HepG2 (cell line): Measurements from ENCODE around the gene MAPK11. TPM values are rescaled to one million over a fixed set of nuclear protein-coding genes. Genes with fewer than 3 reads are reported as not detected.

Source experiments
- CBX5 ChIP-seq: sonication (generic); formaldehyde crosslinking; IDR thresholded peaks from 2 replicates; pipeline ENCODE4 v1.4.0; 2020; ENCODE audit warnings: missing genetic modification reagents, borderline replicate concordance
- CCAR2 ChIP-seq: fragments of 200-400 bp; formaldehyde crosslinking; optimal IDR thresholded peaks from 2 replicates; pipeline ENCODE3; 2018; ENCODE audit warnings: low read depth, mild to moderate bottlenecking, low read length, moderate library complexity
- KLF11 ChIP-seq: IDR thresholded peaks from 2 replicates; pipeline ENCODE4 v1.6.1; 2016; ENCODE audit warnings: missing compliant biosample characterization
- KLF6 ChIP-seq: IDR thresholded peaks from 2 replicates; pipeline ENCODE4 v1.8.0; 2016; ENCODE audit warnings: missing biosample characterization, missing genetic modification reagents
- MAFG ChIP-seq: sonication (generic); formaldehyde crosslinking; IDR thresholded peaks from 2 replicates; pipeline ENCODE4 v1.5.1; 2020; ENCODE audit warnings: mild to moderate bottlenecking, missing genetic modification reagents
- NFE2 ChIP-seq: sonication (generic); formaldehyde crosslinking; IDR thresholded peaks from 2 replicates; pipeline ENCODE4 v1.4.0; 2020; ENCODE audit warnings: missing genetic modification reagents
- PHF5A ChIP-seq: IDR thresholded peaks from one replicate; pipeline ENCODE4 v1.6.1; 2018; ENCODE audit warnings: low read depth, missing genetic modification reagents; ENCODE audit not compliant: unreplicated experiment
- SMAD3 ChIP-seq: sonication (generic); formaldehyde crosslinking; IDR thresholded peaks from 2 replicates; pipeline ENCODE4 v1.4.0; 2020; ENCODE audit warnings: missing genetic modification reagents
- SRSF4 ChIP-seq: fragments of 200-400 bp; formaldehyde crosslinking; IDR thresholded peaks from one replicate; pipeline ENCODE4 v1.6.1; 2018; ENCODE audit warnings: mild to moderate bottlenecking, low read depth, low read length, moderate library complexity; ENCODE audit not compliant: poor library complexity, severe bottlenecking
- STAG1 ChIP-seq: sonication (generic); formaldehyde crosslinking; IDR thresholded peaks from 2 replicates; pipeline ENCODE4 v1.4.0; 2020; ENCODE audit warnings: missing genetic modification reagents
- TBL1XR1 ChIP-seq: fragments of 150-350 bp; IDR thresholded peaks from 2 replicates; pipeline ENCODE4 v1.6.1; 2014; ENCODE audit warnings: borderline replicate concordance, low read length; ENCODE audit not compliant: partially characterized antibody
- TBP ChIP-seq: sonication (generic); formaldehyde crosslinking; IDR thresholded peaks from 2 replicates; pipeline ENCODE4 v1.5.0; 2020; ENCODE audit warnings: missing genetic modification reagents
- THYN1 ChIP-seq: sonication (generic); formaldehyde crosslinking; IDR thresholded peaks from 2 replicates; pipeline ENCODE4 v1.8.1; 2023; ENCODE audit warnings: low read depth, mild to moderate bottlenecking, moderate library complexity, missing genetic modification reagents, borderline replicate concordance
- ZBTB4 ChIP-seq: sonication (generic); formaldehyde crosslinking; IDR thresholded peaks from 2 replicates; pipeline ENCODE4 v1.4.0; 2020; ENCODE audit warnings: missing genetic modification reagents, mild to moderate bottlenecking, borderline replicate concordance
- ZNF142 ChIP-seq: sonication (generic); formaldehyde crosslinking; IDR thresholded peaks from 2 replicates; pipeline ENCODE4 v1.4.0; 2020; ENCODE audit warnings: missing genetic modification reagents
- ZNF281 ChIP-seq: sonication (generic); formaldehyde crosslinking; IDR thresholded peaks from 2 replicates; pipeline ENCODE4 v1.4.0; 2020; ENCODE audit warnings: missing genetic modification reagents, borderline replicate concordance
- ZNF780A ChIP-seq: sonication (generic); formaldehyde crosslinking; IDR thresholded peaks from 2 replicates; pipeline ENCODE4 v1.8.0; 2022; ENCODE audit warnings: mild to moderate bottlenecking, missing genetic modification reagents, moderate library complexity
- ZSCAN9 ChIP-seq: IDR thresholded peaks from 2 replicates; pipeline ENCODE4 v1.6.1; 2016; ENCODE audit warnings: borderline replicate concordance
- polyA plus RNA-seq, 8 experiments: library from polyadenylated mRNA; depleted of rRNA in 3 of 8; stranded (reverse) in 7 of 8; unstranded in 1 of 8; fragments of >200 nt; fragmentation: Illumina TruSeq in 4 of 8; extraction: Trizol in 4 of 8; gene quantifications; 2 replicates each; pipeline versions ENCODE4 v1.2.1 to v1.2.3, GENCODE V29; 2011 to 2016; ENCODE audit warnings: low read depth in 4 of 8, missing spikeins in 1 of 8, mixed read lengths in 1 of 8; ENCODE audit not compliant: insufficient read depth in 1 of 8
- total RNA-seq, 5 experiments: library from RNA; depleted of rRNA; stranded (reverse); fragments of >200 nt; fragmentation: Illumina TruSeq; extraction: Trizol; gene quantifications; 2 replicates each; pipeline ENCODE4 v1.2.3, GENCODE V29; 2016; ENCODE audit warnings: low read depth in 1 of 5

Gene MAPK11
- total and polyA plus RNA-seq, 2 of the 13 experiments (the other 11 are each of a cell fraction or from before 2014, with no cell fraction given): 0.15 to 0.17 TPM

GRCh38 chr22:50270666-50271394, 650 bp upstream of the MAPK11 start (continued):
- TF ChIP-seq ZNF142 (CRISPR knock-in tag): peak; percentile 45; the same call in 1 of the 2 replicates
- TF ChIP-seq ZSCAN9: peak; percentile 98
- no peak; the same call in 1 of the 2 replicates for TF ChIP-seq STAG1 (CRISPR knock-in tag)
- peak; percentile 85; the same call in 1 of the 2 replicates for TF ChIP-seq SMAD3 (CRISPR knock-in tag)
- no peak for TF ChIP-seq CCAR2
- TF ChIP-seq SRSF4: no peak
- TF ChIP-seq PHF5A (CRISPR knock-in tag): no peak
- peak; percentile 96; the same call in 1 of the 2 replicates for TF ChIP-seq KLF11 (CRISPR knock-in tag)
- no peak for TF ChIP-seq TBL1XR1
- TF ChIP-seq CBX5 (CRISPR knock-in tag): no peak
- TF ChIP-seq THYN1 (CRISPR knock-in tag): no peak
- TF ChIP-seq MAFG (CRISPR knock-in tag): no peak
- no peak for TF ChIP-seq TBP (CRISPR knock-in tag)
- peak; percentile 53; the same call in 1 of the 2 replicates for TF ChIP-seq ZNF281 (CRISPR knock-in tag)
- TF ChIP-seq ZBTB4 (CRISPR knock-in tag): no peak
- peak; percentile 97 for TF ChIP-seq KLF6 (CRISPR knock-in tag)
- peak; percentile 54; the same call in 1 of the 2 replicates for TF ChIP-seq NFE2 (CRISPR knock-in tag)
- peak; percentile 55; the same call in 1 of the 2 replicates for TF ChIP-seq ZNF780A
